NCI-H2081 treated with DMSO at 0.1 percent for 48 hours (cell line): ENCODE data around the gene BNIP1.

ENCODE experiments used
- DNase-seq: peaks from one replicate; lab custom pipeline; 2025; lab: John Stamatoyannopoulos, UW

The BNIP1 gene

GRCh38 chr5:173211284-173211683 lies 67.0 kb downstream of the BNIP1 start:
- no peak for DNase-seq

GRCh38 chr5:173213236-173213933 lies 69.1 kb downstream of the BNIP1 start:
- no peak for DNase-seq
